8988T (cell line): ENCODE results near the gene TMEM63B.
"Not testable (repeated sequence)": the region's sequence is repeated elsewhere in the genome, so short reads cannot be mapped to it uniquely, and the experiment has no call there.

Experiments used
- DNase-seq: peaks from one replicate; pipeline ENCODE4 v3.0.0; 2011

The TMEM63B gene

GRCh38 chr6:44196351-44196750 is 69.0 kb downstream of the TMEM63B start:
- DNase-seq, result not testable (repeated sequence)

- no peak for DNase-seq
Observed at GRCh38 chr6:44198684-44199083, 71.3 kb downstream of the TMEM63B start.

- DNase-seq, result no peak
Observed at GRCh38 chr6:44199883-44200282, 72.5 kb downstream of the TMEM63B start.

- no peak for DNase-seq
Observed at GRCh38 chr6:44201200-44201599, 73.8 kb downstream of the TMEM63B start.

- no peak for DNase-seq
Observed at GRCh38 chr6:44201638-44202303, 74.4 kb downstream of the TMEM63B start.

- no peak for DNase-seq
Observed at GRCh38 chr6:44202332-44202971, 75.1 kb downstream of the TMEM63B start.

GRCh38 chr6:44202972-44203750 is 75.8 kb downstream of the TMEM63B start:
- DNase-seq, result no peak

GRCh38 chr6:44203955-44204354 is 76.6 kb downstream of the TMEM63B start:
- no peak for DNase-seq
